Stomach (tissue), 4 donors: ENCODE data around the gene HUNK.

Experiments used
- POLR2A ChIP-seq, 4 donors: fragments of 450-650 bp; IDR thresholded peaks; one replicate each; pipeline ENCODE4 v1.6.1; 2016; ENCODE audit warnings: antibody characterized with exemption in 4 of 4, control low read depth in 2 of 4, mild to moderate bottlenecking in 1 of 4, moderate library complexity in 1 of 4
- POLR2AphosphoS5 ChIP-seq, 3 donors: sonication (generic); formaldehyde crosslinking; IDR thresholded peaks; one replicate each; pipeline ENCODE4 v1.6.1; 2016; ENCODE audit warnings: antibody characterized with exemption in 3 of 3
- TF ChIP-seq, protein P1 (sequence below), 7 experiments: fragments of 450-650 bp in 4 of 7; fragments of 200-600 bp in 3 of 7; sonication (generic) in 3 of 7; IDR thresholded peaks; one replicate each; pipeline ENCODE4 v1.5.1; 2016 to 2019; ENCODE audit warnings: antibody characterized with exemption in 7 of 7, control low read depth in 2 of 7, mild to moderate bottlenecking in 1 of 7

- TF ChIP-seq, protein P1, sequence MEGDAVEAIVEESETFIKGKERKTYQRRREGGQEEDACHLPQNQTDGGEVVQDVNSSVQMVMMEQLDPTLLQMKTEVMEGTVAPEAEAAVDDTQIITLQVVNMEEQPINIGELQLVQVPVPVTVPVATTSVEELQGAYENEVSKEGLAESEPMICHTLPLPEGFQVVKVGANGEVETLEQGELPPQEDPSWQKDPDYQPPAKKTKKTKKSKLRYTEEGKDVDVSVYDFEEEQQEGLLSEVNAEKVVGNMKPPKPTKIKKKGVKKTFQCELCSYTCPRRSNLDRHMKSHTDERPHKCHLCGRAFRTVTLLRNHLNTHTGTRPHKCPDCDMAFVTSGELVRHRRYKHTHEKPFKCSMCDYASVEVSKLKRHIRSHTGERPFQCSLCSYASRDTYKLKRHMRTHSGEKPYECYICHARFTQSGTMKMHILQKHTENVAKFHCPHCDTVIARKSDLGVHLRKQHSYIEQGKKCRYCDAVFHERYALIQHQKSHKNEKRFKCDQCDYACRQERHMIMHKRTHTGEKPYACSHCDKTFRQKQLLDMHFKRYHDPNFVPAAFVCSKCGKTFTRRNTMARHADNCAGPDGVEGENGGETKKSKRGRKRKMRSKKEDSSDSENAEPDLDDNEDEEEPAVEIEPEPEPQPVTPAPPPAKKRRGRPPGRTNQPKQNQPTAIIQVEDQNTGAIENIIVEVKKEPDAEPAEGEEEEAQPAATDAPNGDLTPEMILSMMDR (IDR thresholded peaks at IDR 0.05), result no peak
- TF ChIP-seq POLR2AphosphoS5 (IDR thresholded peaks at IDR 0.05) (no peak), POLR2A (IDR thresholded peaks at IDR 0.05) (no peak)
Measured at GRCh38 chr21:32034850-32035249, 162.0 kb downstream of the HUNK start.
